Measurements from ENCODE around the gene NT5C. TPM values are rescaled to one million over a fixed set of nuclear protein-coding genes. Genes with fewer than 3 reads are reported as not detected.

The NT5C gene
- total RNA-seq, 1 experiment from 2014 or later, result 115 TPM

- no peaks in the 10 kb centered on the region for H3K27me3 ChIP-seq (ENCODE audit: insufficient read depth, low read length)
- ChIA-PET RAD21 (ENCODE audit: low non-redundant PET in 1 of 2, low total read pairs in 2 of 2, uncharacterized antibody in 2 of 2, unreplicated experiment in 2 of 2) (no interaction called here), POLR2A (interaction anchor here (1.6 to 3.4 kb wide), 2 partner anchors 9 to 14 kb away, joined by 6 to 23 read pairs; partner anchors contain the start of gene JPT1), CTCF (no interaction called here)
- ATAC-seq, result no peak
- H3K4me3 ChIP-seq (replicated peaks in 1 of 2; ENCODE audit: low read depth in 1 of 2, low read length in 2 of 2), result no peak overlapping the region
- no peaks in the 10 kb centered on the region for H3K9me2 ChIP-seq (ENCODE audit: insufficient read depth)
- no TSS peak for BruUV-seq (replicated peaks)
- no peak overlapping the region for H3K4me2 ChIP-seq (ENCODE audit: low read length)
- peaks cover 97% of the 10 kb centered on the region for H3K79me2 ChIP-seq (ENCODE audit: insufficient read depth, low read length)
- H3K4me1 ChIP-seq (ENCODE audit: control insufficient read depth in 1 of 2, insufficient read depth in 2 of 2, low read length in 2 of 2), result peaks cover 0 to 7% of the 10 kb centered on the region in 2 experiments; a peak in 1 of 4 replicates
- H2AFZ ChIP-seq (ENCODE audit: low read depth, low read length, poor library complexity, severe bottlenecking), result no peak overlapping the region
- peaks cover 31% of the 10 kb centered on the region for H4K20me1 ChIP-seq (ENCODE audit: insufficient read depth)
- no peak for TF ChIP-seq CBX3 (IDR thresholded peaks at IDR 0.05; ENCODE audit: low read depth)
- TF ChIP-seq, protein P1, sequence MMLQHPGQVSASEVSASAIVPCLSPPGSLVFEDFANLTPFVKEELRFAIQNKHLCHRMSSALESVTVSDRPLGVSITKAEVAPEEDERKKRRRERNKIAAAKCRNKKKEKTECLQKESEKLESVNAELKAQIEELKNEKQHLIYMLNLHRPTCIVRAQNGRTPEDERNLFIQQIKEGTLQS (IDR thresholded peaks at IDR 0.05), result no peak
- TF ChIP-seq CEBPB (IDR thresholded peaks at IDR 0.05; ENCODE audit: low read depth), result no peak
- TF ChIP-seq POLR2A (IDR thresholded peaks at IDR 0.05; ENCODE audit: borderline replicate concordance, extremely low read depth, insufficient read depth, insufficient read length), result no peak
- TF ChIP-seq SRF (IDR thresholded peaks at IDR 0.05; ENCODE audit: low read depth), result no peak
- no peak for TF ChIP-seq POLR2AphosphoS5 (IDR thresholded peaks at IDR 0.05; ENCODE audit: low read depth, low read length)
- TF ChIP-seq YY1 (IDR thresholded peaks at IDR 0.05; ENCODE audit: extremely low read depth, insufficient replicate concordance, low read depth, low read length), result no peak
- no peak for TF ChIP-seq SIN3A (IDR thresholded peaks at IDR 0.05; ENCODE audit: low read depth)
- TF ChIP-seq EGR1 (IDR thresholded peaks at IDR 0.05; ENCODE audit: low read depth), result no peak
- no peak for TF ChIP-seq ZFX (IDR thresholded peaks at IDR 0.05)
- no peak for TF ChIP-seq ELF1 (IDR thresholded peaks at IDR 0.05; ENCODE audit: borderline replicate concordance, low read depth)
- TF ChIP-seq, protein P2, sequence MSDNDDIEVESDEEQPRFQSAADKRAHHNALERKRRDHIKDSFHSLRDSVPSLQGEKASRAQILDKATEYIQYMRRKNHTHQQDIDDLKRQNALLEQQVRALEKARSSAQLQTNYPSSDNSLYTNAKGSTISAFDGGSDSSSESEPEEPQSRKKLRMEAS (IDR thresholded peaks at IDR 0.05), result no peak
- TF ChIP-seq EZH2 (IDR thresholded peaks at IDR 0.05), result no peak
- no peak for TF ChIP-seq TCF7L2 (IDR thresholded peaks at IDR 0.05; ENCODE audit: borderline replicate concordance, extremely low read depth, insufficient read depth, insufficient read length)
- H3K9me3 ChIP-seq (ENCODE audit: control insufficient read depth in 1 of 2, insufficient read depth in 1 of 2, low read depth in 1 of 2, low read length in 2 of 2), result no peaks in the 10 kb centered on the region
- no peak overlapping the region for H3K9ac ChIP-seq (ENCODE audit: low read length)
- DNase-seq (ENCODE audit: low read depth, low spot score), result no peak
- H3K27ac ChIP-seq (ENCODE audit: low read depth, low read length), result no peak overlapping the region
- peaks cover 67 to 70% of the 10 kb centered on the region in 2 experiments for H3K36me3 ChIP-seq (ENCODE audit: control insufficient read depth in 1 of 2, insufficient read depth in 2 of 2, low read length in 2 of 2)
- intact Hi-C loops (cut with micrococcal nuclease), result no loop called here
Measured at GRCh38 chr17:75146592-75146991, 15.1 kb upstream of the NT5C start.

All from HCT116 (cell line).